Stimulated activated naive CD4-positive, alpha-beta T cell treated with Interleukin-2 at 50 U/mL for 16 hours (primary cell): Measurements from ENCODE around the gene CYB5R2.

Experiments
- DNase-seq: peaks from one replicate; lab custom pipeline; 2025; lab: John Stamatoyannopoulos, UW

CYB5R2 gene

DNA sequence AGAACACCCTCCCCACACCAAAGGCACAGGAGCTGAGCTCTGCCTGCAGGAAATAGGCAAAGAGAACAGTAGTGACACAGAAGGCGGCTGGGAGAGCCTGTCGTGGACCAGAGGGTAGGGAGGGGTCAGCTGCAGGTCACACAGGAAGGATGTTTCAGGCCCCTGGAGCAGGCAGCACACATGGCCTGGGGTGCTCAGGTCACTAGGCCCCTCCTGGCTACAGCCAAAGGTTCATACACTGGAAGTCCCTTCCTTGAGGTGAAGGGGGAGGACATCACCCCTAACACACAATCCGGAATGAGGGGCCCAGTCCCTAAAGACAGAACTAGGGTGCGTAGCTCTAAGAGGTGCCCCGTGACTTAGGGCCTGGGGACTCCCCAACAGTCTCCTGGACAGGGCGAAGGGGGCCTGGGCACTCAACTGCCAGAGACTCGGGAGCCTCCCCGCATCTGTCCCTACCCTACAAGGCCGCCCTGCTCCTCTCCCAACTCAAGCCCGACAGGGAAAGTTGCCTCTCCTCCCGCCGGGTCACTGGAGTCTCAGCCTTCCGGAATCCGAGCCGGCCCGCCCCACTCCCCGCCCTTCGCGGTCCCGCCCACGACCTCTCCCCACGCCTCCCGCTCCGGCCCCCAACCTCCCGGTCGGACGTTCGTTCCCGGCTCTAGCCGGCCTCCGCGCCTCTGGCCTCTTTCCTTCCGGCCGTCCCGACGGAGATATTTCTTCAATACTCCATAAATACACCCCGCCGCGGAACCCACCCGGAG, at the start of gene CYB5R2:
Gene CYB5R2, minus strand, starts transcription at position 541 of the 764 bp plus-strand sequence. CDS start 675 bp downstream, outside the sequence.
- no peak for DNase-seq

- DNase-seq, result no peak
Observed at GRCh38 chr11:7714786-7715185, 41.5 kb upstream of the CYB5R2 start.

- DNase-seq, result no peak
Observed at GRCh38 chr11:7706377-7706776, 33.1 kb upstream of the CYB5R2 start, which contains the start of gene OVCH2. TSS of gene OVCH2 (minus strand) at chr11:7706477. CDS start at chr11:7706394, 83 bp downstream.

DNA sequence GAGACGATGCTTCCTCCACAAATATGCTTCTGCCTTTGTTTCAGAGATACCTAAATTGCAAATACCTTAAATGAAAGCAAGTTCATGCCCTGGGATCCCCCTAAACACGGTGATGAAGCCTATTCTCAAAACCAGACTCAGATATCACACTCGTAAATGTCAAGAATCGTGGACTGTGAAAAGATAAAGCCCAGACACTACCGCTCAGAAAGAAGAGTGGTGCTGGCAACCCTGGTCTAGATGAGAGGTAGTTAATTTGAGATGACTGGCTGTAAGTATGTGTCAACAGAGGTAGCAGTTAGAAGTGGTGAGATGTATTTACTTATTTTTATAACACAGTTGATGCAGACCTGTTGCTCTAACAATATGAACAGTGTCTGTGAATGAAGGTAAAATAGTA, 30.4 kb upstream of the CYB5R2 start:
- DNase-seq, result no peak

DNA sequence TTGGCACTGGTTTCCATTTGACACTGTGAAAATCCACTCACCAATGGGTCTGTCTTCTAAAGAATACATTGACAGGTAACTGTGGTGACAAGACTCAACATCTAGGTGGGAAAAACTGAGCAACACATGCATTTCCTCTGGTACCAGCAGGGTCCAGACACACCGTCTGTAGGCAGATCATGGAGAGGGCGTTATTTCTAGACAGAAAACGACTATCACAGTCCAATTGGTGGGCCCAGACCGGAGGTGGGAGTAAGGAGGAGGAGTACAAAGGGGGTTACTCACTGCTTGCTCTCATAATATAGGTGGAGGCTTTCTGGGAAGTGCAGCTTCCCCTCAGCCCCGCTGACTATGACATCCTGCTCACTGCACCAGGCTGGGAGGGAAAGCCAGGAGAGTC, 23.1 kb upstream of the CYB5R2 start:
- DNase-seq, result no peak

DNA sequence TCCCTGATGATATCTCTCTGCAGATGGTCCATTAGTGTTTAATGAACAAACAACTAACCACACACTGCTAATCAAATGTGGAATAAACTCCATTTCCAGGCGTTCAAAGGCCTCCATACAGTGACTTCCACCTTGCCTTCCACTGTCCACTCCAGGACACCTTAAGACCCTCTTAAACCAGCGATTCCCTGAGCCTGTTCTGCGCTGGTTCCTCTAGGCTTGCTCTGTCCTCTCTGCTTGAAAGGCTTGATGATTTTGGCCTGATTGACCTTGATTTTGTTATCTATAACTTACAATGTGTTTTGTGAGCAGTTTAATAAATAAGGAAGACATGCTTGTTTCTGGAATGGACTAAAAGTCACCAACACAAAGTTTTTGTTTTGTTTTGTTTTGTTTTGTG, 20.9 kb upstream of the CYB5R2 start:
- no peak for DNase-seq

DNA sequence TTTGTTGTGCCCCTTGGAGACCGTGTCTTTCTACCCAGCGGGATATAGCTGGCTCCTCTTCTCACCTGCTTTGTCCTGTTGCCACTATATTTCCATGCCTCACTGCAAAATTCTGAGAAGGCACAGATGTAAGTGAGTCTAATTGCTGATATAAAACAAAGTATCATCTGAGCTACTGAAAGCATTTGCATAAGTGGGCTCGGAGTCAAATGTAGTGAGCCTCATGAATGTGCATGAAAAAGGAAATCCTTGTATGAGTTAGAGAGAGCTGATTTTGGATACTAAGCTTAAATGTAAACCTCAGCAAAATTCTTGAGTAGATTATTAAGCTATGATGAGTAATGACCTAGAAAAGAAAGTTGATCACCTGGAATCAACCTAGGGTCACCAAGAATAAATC, 19.1 kb upstream of the CYB5R2 start:
- DNase-seq, result no peak

GRCh38 chr11:7691759-7692350, 18.6 kb upstream of the CYB5R2 start:
- DNase-seq, result no peak

DNA sequence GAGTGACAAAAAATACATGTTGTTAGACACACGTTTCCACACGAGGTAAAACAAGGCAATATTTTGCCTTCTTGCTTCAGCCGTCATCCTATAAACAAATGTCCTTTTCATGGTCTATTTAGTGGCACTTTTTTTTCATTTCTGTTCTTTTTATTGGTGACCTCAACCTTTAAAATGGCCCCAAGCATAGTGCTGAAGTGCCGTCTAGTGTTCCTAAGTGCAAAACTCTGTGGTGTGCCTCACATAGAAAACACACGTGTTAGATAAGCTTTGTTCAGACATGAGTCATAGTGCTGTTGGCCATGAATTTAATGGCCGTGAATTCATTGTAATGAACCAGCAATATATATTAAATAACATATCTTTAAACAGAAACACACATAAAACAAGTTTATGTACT, 17.3 kb upstream of the CYB5R2 start:
- no peak for DNase-seq

DNA sequence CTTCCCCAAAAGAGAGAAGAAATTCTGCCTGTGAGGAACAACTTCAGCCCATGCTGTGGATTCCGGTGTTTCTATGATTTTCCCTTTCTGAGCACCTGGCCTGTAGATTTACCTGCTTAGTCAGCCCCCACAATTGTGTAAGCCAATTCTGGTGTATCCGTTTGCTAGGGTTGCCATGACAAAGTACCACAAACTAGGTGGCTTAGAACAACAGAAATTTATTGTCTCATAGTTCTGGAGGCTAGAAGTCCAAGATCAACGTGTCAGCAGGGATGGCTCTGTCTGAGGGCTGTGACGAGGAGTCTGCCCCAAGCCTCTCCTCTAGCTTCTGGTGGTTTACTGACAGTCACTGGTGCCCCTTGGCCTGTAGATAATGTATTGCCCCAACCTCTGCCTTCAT, 15.9 kb upstream of the CYB5R2 start:
- DNase-seq, result no peak

DNA sequence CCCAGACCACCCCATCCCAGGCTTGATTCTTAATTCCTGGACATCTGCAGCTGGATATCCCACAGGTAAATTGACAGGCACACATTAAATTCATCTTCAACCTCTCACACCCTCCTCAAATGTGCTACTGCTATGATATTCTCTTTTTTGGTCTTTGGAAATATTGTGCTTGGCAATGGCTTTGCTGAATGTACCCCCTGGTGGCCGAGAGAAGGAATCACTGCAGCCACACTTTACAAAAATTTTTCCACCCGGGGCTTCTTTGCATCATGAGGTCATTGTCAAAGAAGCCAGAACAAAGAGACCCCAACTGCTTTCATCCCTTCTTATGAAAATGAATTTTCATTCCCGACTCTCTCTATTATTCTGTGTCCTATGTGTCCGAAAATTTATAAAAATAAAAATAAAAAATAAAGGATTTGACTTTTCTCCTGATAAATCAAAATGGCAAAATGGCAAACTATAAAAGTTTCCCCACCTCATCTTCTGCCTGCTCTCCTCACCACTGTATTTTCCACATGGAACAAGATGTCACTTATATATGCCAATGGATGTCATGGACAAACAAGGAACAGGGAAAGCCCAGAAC, 15.0 kb upstream of the CYB5R2 start:
- no peak for DNase-seq

GRCh38 chr11:7687386-7687785, 14.1 kb upstream of the CYB5R2 start:
- no peak for DNase-seq

GRCh38 chr11:7686761-7687160, 13.5 kb upstream of the CYB5R2 start:
- DNase-seq, result no peak

DNA sequence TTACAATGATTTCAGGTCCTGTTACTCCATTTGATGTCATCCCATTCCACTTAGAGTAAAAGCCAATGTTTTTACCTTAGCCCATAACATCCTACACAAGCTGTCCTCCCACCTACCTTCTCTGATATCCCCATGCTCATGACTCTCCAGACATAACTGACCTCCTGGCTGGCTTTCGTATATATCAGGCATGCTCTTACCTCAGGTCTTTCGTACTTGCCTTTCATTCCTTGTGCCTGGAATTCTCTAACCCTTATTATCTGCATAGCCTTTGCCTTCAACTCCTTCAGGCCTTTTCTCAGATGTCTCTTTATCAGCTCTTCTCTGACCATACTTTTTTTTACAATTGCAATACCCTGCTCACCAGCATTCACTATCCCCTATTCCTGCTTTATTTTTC, 10.3 kb upstream of the CYB5R2 start:
- DNase-seq, result no peak

DNA sequence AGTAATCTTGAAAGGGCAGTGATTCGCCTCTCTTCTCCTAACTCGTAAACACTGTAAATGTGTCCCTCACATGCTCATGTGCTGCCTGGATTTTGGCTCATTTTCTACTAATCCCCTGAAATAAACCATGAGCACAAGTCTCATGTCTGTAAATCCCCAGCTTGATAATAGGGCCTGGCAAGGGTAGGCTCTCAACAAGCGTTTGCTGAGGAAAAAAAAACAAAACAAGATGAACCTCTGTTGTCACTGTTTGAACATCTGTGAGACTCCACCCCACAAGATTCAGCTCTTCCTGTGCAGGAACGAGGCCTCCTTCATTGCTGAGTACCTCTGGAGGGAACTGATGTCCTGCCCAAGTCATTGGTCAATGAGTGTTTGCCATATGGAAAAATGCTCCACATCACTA, 4.5 kb upstream of the CYB5R2 start:
- DNase-seq, result no peak

DNA sequence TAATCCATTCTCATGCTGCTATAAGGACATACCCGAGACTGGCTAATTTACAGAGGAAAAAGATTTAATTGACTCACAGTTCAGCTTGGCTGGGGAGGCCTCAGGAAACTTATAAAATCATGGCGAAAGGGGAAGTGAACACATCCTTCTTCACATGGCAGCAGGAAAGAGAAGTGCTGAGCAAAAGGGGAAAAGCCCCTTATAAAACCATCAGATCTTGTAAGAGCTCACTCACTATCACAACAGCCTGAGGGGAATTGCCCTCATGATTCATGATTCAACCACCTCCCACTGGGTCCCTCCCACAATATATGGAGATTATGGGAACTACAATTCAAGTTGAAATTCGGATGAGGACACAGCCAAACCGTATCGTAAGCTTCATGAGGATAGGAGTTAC, 3.8 kb upstream of the CYB5R2 start:
- no peak for DNase-seq

DNA sequence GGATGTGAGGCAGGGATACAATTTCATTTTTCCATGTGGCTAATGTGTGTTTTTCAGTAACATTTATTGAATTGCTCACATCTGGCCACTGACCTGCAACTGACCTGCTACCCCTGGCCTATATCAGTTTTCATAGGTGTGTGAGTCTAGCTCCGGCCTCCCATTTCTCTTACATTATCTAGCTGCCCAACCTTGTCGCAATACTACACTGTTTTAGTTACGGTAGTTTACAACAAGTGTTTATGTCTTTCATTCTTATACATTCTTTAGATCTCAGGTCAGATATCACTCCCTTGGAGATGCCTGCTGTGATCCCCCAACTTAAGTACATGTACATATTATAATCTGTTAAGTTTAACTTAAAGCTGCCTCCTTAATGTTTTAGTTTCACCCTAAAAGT, 2.3 kb upstream of the CYB5R2 start:
- DNase-seq, result no peak

DNA sequence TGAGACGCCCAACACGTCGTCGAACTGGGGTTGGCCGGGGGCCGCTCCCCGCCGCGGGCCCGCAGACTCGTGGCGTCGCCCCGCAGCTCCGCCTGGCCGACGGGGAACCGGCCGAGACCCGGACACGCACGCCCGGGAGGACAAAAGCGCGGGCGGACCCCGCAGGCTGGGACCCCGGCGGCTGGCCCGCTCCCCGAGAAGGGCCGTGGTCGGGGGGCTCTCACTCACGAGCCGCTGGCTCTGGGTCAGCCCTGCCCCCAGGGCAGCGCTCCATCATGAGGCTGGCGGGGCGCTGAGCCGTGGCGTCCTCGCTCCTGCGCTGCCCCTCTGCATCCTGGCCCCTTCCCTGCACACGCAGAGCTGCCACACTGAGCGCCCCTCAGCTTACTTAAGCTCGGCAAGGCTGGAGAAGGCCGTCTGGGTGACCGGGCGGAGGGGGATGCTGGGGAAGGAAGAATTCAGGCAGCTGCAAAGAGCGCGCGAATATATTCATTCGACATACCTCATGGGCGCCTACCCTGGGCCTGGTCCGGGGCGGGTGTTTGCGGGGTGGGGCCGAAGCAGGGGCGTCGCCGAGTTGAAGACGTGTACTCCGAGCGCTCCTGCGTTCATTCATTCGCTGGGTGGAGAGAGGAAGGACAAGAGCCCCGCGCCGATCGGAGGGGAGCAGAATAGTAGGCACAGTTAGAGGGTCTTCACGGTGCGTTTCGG, 579 bp upstream of the CYB5R2 start:
- no peak for DNase-seq

DNA sequence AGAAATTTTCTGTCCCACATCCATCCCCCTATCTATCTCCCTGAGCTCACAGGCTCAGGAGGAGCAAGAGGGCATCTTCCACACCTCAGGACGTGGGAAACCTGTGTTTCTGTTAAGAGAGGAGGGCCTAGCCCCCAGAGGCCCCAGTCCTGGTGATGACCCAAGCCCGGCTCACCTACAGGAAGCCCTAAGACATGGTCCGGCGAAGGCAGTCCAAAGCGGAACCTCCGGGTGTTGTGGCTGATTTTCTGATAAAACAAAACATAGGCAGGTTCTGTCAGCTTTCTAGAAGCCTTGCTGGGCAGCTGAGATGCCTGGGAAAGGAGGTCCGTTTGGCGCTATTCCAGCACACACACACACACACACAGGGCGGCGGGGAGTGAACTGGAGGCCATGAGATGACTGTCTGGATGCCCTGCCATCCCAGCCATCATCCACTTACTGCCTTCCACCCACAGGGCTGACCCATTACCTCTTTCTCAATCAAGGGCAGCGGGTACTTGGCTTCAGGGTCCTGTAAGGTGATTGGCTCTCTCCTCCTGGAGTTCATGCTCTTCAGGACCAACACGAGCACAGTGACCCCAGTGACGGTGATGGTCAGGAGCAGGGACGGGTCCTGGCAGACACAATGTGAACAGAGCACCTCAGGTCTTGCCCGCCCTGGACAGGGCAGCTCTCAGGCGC, 882 bp downstream of the CYB5R2 start:
- DNase-seq, result no peak

DNA sequence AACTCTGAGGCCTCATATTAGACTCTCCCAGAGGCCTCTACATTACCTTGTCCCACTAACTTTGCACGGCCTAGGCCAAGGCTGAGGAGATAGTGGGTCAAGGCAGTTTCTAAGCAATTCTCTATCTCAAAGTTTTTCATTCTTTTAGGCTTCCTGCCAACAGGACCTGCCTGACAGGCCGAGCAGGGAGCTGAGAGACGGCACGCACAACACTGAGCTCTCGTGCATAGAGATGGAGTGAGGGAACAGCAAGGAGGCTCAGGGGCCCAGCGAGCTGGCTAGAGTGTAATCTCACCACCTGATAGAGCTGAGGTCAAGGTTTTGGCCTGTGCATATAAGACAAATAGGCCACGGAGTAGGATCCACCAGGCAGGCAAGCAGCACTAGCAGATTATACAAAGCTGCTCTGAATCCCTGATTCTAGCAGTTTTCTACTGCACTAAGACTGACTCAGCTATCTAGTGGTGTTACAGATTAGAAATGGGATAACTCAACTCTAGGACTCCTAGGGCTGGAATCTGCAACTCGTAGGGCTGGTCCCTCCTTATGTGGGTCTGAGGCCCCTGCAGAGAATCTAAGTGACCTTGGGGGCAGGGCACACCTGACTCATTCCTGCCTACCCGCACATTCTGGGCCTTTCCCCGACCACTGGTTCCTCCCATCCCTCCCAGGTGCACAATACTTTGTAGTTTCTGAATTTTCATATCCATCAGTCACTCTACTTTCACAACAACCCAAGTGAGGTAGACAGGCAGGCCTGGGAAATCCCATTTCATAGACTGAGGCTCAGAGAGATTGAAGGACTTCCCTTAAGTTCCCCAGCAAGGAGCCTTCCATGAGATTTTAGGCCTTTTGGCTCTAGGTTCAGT, 1.7 kb downstream of the CYB5R2 start:
- no peak for DNase-seq

- DNase-seq, result no peak
Observed at GRCh38 chr11:7670641-7671040, 2.7 kb downstream of the CYB5R2 start.
